ENCODE measurements around the gene CEP41. TPM values are rescaled to one million over a fixed set of nuclear protein-coding genes. Genes with fewer than 3 reads are reported as not detected.

Gene CEP41
- total and polyA plus RNA-seq, 5 donors from 2014 or later: 4.1 to 22.0 (median 12.7) TPM

- no peaks in the 10 kb centered on the region for H3K9me3 Mint-ChIP-seq
- no peak overlapping the region for H3K4me3 Mint-ChIP-seq
- H3K9me3 ChIP-seq (ENCODE audit: control insufficient read depth in 2 of 2, low read length in 2 of 2): no peaks in the 10 kb centered on the region
- ATAC-seq (ENCODE audit: low read depth in 2 of 2) (no peak), DNase-seq (no peak)
- no peaks in the 10 kb centered on the region for H3K36me3 ChIP-seq (ENCODE audit: control insufficient read depth, insufficient read depth, low read length)
- no peak overlapping the region for H3K4me3 ChIP-seq (ENCODE audit: low read depth, low read length)
- no peaks in the 10 kb centered on the region for H3K4me1 ChIP-seq (ENCODE audit: control insufficient read depth, insufficient read depth, low read length, poor library complexity, severe bottlenecking)
- no peak overlapping the region for H3K27ac ChIP-seq (ENCODE audit: insufficient read depth, low read length, poor library complexity, severe bottlenecking)
- H3K36me3 Mint-ChIP-seq: peaks cover 9% of the 10 kb centered on the region
- H3K27me3 ChIP-seq (ENCODE audit: control insufficient read depth, insufficient read depth, low read length): no peaks in the 10 kb centered on the region
- H3K27ac Mint-ChIP-seq: no peak overlapping the region
- no peaks in the 10 kb centered on the region for H3K27me3 Mint-ChIP-seq
- H3K4me1 Mint-ChIP-seq: peaks cover 0 to 15% (median 9%) of the 10 kb centered on the region in 4 donors
Observed at GRCh38 chr7:130429019-130429418, 11.8 kb downstream of the CEP41 start.

GRCh38 chr7:130426564-130426963, 14.3 kb downstream of the CEP41 start:
- peak overlapping the region in 1 of 3 donors; percentile 9 for H3K27ac Mint-ChIP-seq
- Histone ChIP-seq H3K9me3 (ENCODE audit: control insufficient read depth in 2 of 2, low read length in 2 of 2) (no peaks in the 10 kb centered on the region), H3K4me3 (ENCODE audit: low read depth, low read length) (no peak overlapping the region), H3K27me3 (ENCODE audit: control insufficient read depth, insufficient read depth, low read length) (no peaks in the 10 kb centered on the region), H3K36me3 (ENCODE audit: control insufficient read depth, insufficient read depth, low read length) (no peaks in the 10 kb centered on the region), H3K4me1 (ENCODE audit: control insufficient read depth, insufficient read depth, low read length, poor library complexity, severe bottlenecking) (peaks cover 1% of the 10 kb centered on the region), H3K27ac (ENCODE audit: insufficient read depth, low read length, poor library complexity, severe bottlenecking) (no peak overlapping the region)
- peaks cover 0 to 20% (median 11%) of the 10 kb centered on the region in 4 donors for H3K4me1 Mint-ChIP-seq
- no peak for ATAC-seq (ENCODE audit: low read depth in 2 of 2)
- peaks cover 9% of the 10 kb centered on the region for H3K36me3 Mint-ChIP-seq
- no peak for DNase-seq
- no peaks in the 10 kb centered on the region for H3K27me3 Mint-ChIP-seq
- no peaks in the 10 kb centered on the region for H3K9me3 Mint-ChIP-seq
- no peak overlapping the region for H3K4me3 Mint-ChIP-seq

- H3K27ac Mint-ChIP-seq: no peak overlapping the region
- no peaks in the 10 kb centered on the region for H3K27me3 ChIP-seq (ENCODE audit: control insufficient read depth, insufficient read depth, low read length)
- H3K36me3 Mint-ChIP-seq: peaks cover 9% of the 10 kb centered on the region
- no peak for ATAC-seq (ENCODE audit: low read depth in 2 of 2)
- H3K27me3 Mint-ChIP-seq: no peaks in the 10 kb centered on the region
- H3K27ac ChIP-seq (ENCODE audit: insufficient read depth, low read length, poor library complexity, severe bottlenecking): no peak overlapping the region
- peaks cover 0 to 24% (median 14%) of the 10 kb centered on the region in 4 donors for H3K4me1 Mint-ChIP-seq
- H3K4me1 ChIP-seq (ENCODE audit: control insufficient read depth, insufficient read depth, low read length, poor library complexity, severe bottlenecking): peaks cover 4% of the 10 kb centered on the region
- H3K36me3 ChIP-seq (ENCODE audit: control insufficient read depth, insufficient read depth, low read length): no peaks in the 10 kb centered on the region
- no peak for DNase-seq
- H3K9me3 Mint-ChIP-seq: no peaks in the 10 kb centered on the region
- H3K9me3 ChIP-seq (ENCODE audit: control insufficient read depth in 2 of 2, low read length in 2 of 2): no peaks in the 10 kb centered on the region
- no peak overlapping the region for H3K4me3 ChIP-seq (ENCODE audit: low read depth, low read length)
- H3K4me3 Mint-ChIP-seq: no peak overlapping the region
Observed at GRCh38 chr7:130425796-130426195, 15.0 kb downstream of the CEP41 start.

GRCh38 chr7:130423501-130424037, 17.2 kb downstream of the CEP41 start:
- H3K4me1 Mint-ChIP-seq: peaks cover 6 to 36% (median 15%) of the 10 kb centered on the region in 4 donors
- H3K27me3 Mint-ChIP-seq: no peaks in the 10 kb centered on the region
- H3K4me3 ChIP-seq (ENCODE audit: low read depth, low read length): no peak overlapping the region
- H3K4me1 ChIP-seq (ENCODE audit: control insufficient read depth, insufficient read depth, low read length, poor library complexity, severe bottlenecking): peaks cover 4% of the 10 kb centered on the region
- no peaks in the 10 kb centered on the region for H3K36me3 ChIP-seq (ENCODE audit: control insufficient read depth, insufficient read depth, low read length)
- no peak overlapping the region for H3K27ac ChIP-seq (ENCODE audit: insufficient read depth, low read length, poor library complexity, severe bottlenecking)
- H3K27ac Mint-ChIP-seq: no peak overlapping the region
- no peaks in the 10 kb centered on the region for H3K27me3 ChIP-seq (ENCODE audit: control insufficient read depth, insufficient read depth, low read length)
- H3K4me3 Mint-ChIP-seq: no peak overlapping the region
- no peak for ATAC-seq (ENCODE audit: low read depth in 2 of 2)
- H3K9me3 ChIP-seq (ENCODE audit: control insufficient read depth in 2 of 2, low read length in 2 of 2): no peaks in the 10 kb centered on the region
- no peaks in the 10 kb centered on the region for H3K9me3 Mint-ChIP-seq
- DNase-seq: no peak
- H3K36me3 Mint-ChIP-seq: peaks cover 7% of the 10 kb centered on the region

- peaks cover 4% of the 10 kb centered on the region for H3K4me1 ChIP-seq (ENCODE audit: control insufficient read depth, insufficient read depth, low read length, poor library complexity, severe bottlenecking)
- H3K4me1 Mint-ChIP-seq: peaks cover 17 to 46% (median 22%) of the 10 kb centered on the region in 4 donors
- H3K4me3 Mint-ChIP-seq: peak overlapping the region in 2 of 4 donors; percentile 3 to 31
Observed at GRCh38 chr7:130421684-130422083, 19.1 kb downstream of the CEP41 start.

GRCh38 chr7:130420943-130421578, 19.8 kb downstream of the CEP41 start:
- no peak overlapping the region for H3K4me3 ChIP-seq (ENCODE audit: low read depth, low read length)
- H3K4me3 Mint-ChIP-seq: peak overlapping the region in 1 of 4 donors; percentile 31
- H3K27me3 ChIP-seq (ENCODE audit: control insufficient read depth, insufficient read depth, low read length): no peaks in the 10 kb centered on the region
- H3K4me1 Mint-ChIP-seq: peaks cover 19 to 48% (median 21%) of the 10 kb centered on the region in 4 donors
- H3K9me3 Mint-ChIP-seq: no peaks in the 10 kb centered on the region
- no peaks in the 10 kb centered on the region for H3K9me3 ChIP-seq (ENCODE audit: control insufficient read depth in 2 of 2, low read length in 2 of 2)
- peaks cover 7% of the 10 kb centered on the region for H3K36me3 Mint-ChIP-seq
- no peak overlapping the region for H3K27ac ChIP-seq (ENCODE audit: insufficient read depth, low read length, poor library complexity, severe bottlenecking)
- no peak for DNase-seq
- H3K27ac Mint-ChIP-seq: no peak overlapping the region
- H3K36me3 ChIP-seq (ENCODE audit: control insufficient read depth, insufficient read depth, low read length): no peaks in the 10 kb centered on the region
- ATAC-seq (ENCODE audit: low read depth in 2 of 2): no peak
- peaks cover 4% of the 10 kb centered on the region for H3K4me1 ChIP-seq (ENCODE audit: control insufficient read depth, insufficient read depth, low read length, poor library complexity, severe bottlenecking)
- H3K27me3 Mint-ChIP-seq: peaks cover 4% of the 10 kb centered on the region

More at GRCh38 chr7:130421684-130422083, 19.1 kb downstream of the CEP41 start:
- no peaks in the 10 kb centered on the region for H3K9me3 ChIP-seq (ENCODE audit: control insufficient read depth in 2 of 2, low read length in 2 of 2)
- Mint-ChIP-seq H3K9me3 (no peaks in the 10 kb centered on the region), H3K27me3 (peaks cover 4% of the 10 kb centered on the region), H3K27ac (peak overlapping the region in 1 of 3 donors; percentile 21), H3K36me3 (peaks cover 7% of the 10 kb centered on the region)
- ATAC-seq (ENCODE audit: low read depth in 2 of 2) (no peak), DNase-seq (peak in 1 of 3 donors; percentile 13)
- H3K36me3 ChIP-seq (ENCODE audit: control insufficient read depth, insufficient read depth, low read length): no peaks in the 10 kb centered on the region
- no peak overlapping the region for H3K27ac ChIP-seq (ENCODE audit: insufficient read depth, low read length, poor library complexity, severe bottlenecking)
- no peaks in the 10 kb centered on the region for H3K27me3 ChIP-seq (ENCODE audit: control insufficient read depth, insufficient read depth, low read length)
- H3K4me3 ChIP-seq (ENCODE audit: low read depth, low read length): no peak overlapping the region

- Mint-ChIP-seq H3K27me3 (peaks cover 4% of the 10 kb centered on the region), H3K36me3 (peaks cover 5% of the 10 kb centered on the region), H3K27ac (peak overlapping the region in 2 of 3 donors; percentile 77 to 86), H3K4me3 (peak overlapping the region in 3 of 4 donors; percentile 2 to 73 (median 57)), H3K9me3 (no peaks in the 10 kb centered on the region), H3K4me1 (peaks cover 22 to 57% (median 29%) of the 10 kb centered on the region in 4 donors)
- H3K4me3 ChIP-seq (ENCODE audit: low read depth, low read length): no peak overlapping the region
- H3K27me3 ChIP-seq (ENCODE audit: control insufficient read depth, insufficient read depth, low read length): no peaks in the 10 kb centered on the region
- DNase-seq: peak in 1 of 3 donors; percentile 46
- H3K4me1 ChIP-seq (ENCODE audit: control insufficient read depth, insufficient read depth, low read length, poor library complexity, severe bottlenecking): peaks cover 4% of the 10 kb centered on the region
- H3K27ac ChIP-seq (ENCODE audit: insufficient read depth, low read length, poor library complexity, severe bottlenecking): no peak overlapping the region
- no peaks in the 10 kb centered on the region for H3K36me3 ChIP-seq (ENCODE audit: control insufficient read depth, insufficient read depth, low read length)
- H3K9me3 ChIP-seq (ENCODE audit: control insufficient read depth in 2 of 2, low read length in 2 of 2): no peaks in the 10 kb centered on the region
- ATAC-seq (ENCODE audit: low read depth in 2 of 2): peak; percentile 46 to 71
Observed at GRCh38 chr7:130419658-130420057, 21.2 kb downstream of the CEP41 start.

GRCh38 chr7:130418306-130418705, 22.5 kb downstream of the CEP41 start:
- peaks cover 4% of the 10 kb centered on the region for H3K36me3 Mint-ChIP-seq
- no peaks in the 10 kb centered on the region for H3K9me3 ChIP-seq (ENCODE audit: control insufficient read depth in 2 of 2, low read length in 2 of 2)
- H3K9me3 Mint-ChIP-seq: no peaks in the 10 kb centered on the region
- ATAC-seq (ENCODE audit: low read depth in 2 of 2) (no peak), DNase-seq (no peak)
- peak overlapping the region in 1 of 3 donors; percentile 83 for H3K27ac Mint-ChIP-seq
- H3K27me3 Mint-ChIP-seq: peaks cover 4% of the 10 kb centered on the region
- no peaks in the 10 kb centered on the region for H3K36me3 ChIP-seq (ENCODE audit: control insufficient read depth, insufficient read depth, low read length)
- H3K4me1 ChIP-seq (ENCODE audit: control insufficient read depth, insufficient read depth, low read length, poor library complexity, severe bottlenecking): peaks cover 4% of the 10 kb centered on the region
- H3K4me1 Mint-ChIP-seq: peaks cover 21 to 60% (median 36%) of the 10 kb centered on the region in 4 donors
- no peak overlapping the region for H3K4me3 ChIP-seq (ENCODE audit: low read depth, low read length)
- no peak overlapping the region for H3K4me3 Mint-ChIP-seq
- no peaks in the 10 kb centered on the region for H3K27me3 ChIP-seq (ENCODE audit: control insufficient read depth, insufficient read depth, low read length)
- H3K27ac ChIP-seq (ENCODE audit: insufficient read depth, low read length, poor library complexity, severe bottlenecking): no peak overlapping the region
